CD4-positive, alpha-beta T cell treated with Interleukin-17A for 4 hours (primary cell): Measurements from ENCODE around the gene COL6A1.

Experiments used
- DNase-seq: peaks from one replicate; pipeline ENCODE4 v3.0.0-alpha.2; 2020; ENCODE audit warnings: mixed read lengths

Gene COL6A1

GRCh38 chr21:46052703-46053651 lies 71.4 kb downstream of the COL6A1 start:
- DNase-seq, result no peak

GRCh38 chr21:46054031-46054430 lies 72.5 kb downstream of the COL6A1 start:
- no peak for DNase-seq

GRCh38 chr21:46054451-46054881 lies 72.9 kb downstream of the COL6A1 start:
- DNase-seq, result no peak
